ENCODE data around the gene AGBL4. TPM values are rescaled to one million over a fixed set of nuclear protein-coding genes. Genes with fewer than 3 reads are reported as not detected.

The AGBL4 gene
- total and polyA plus RNA-seq, 2 of the 13 experiments (the other 11 are each of a cell fraction or from before 2014, with no cell fraction given) = not detected

- TF ChIP-seq ZBTB40 (IDR thresholded peaks at IDR 0.05) (no peak), ZBTB40 (CRISPR knock-in tag; IDR thresholded peaks at IDR 0.05) (no peak), ATM (IDR thresholded peaks at IDR 0.05; ENCODE audit: borderline replicate concordance) (no peak), ZNF44 (CRISPR knock-in tag; IDR thresholded peaks at IDR 0.05) (no peak), KIAA2018 (CRISPR knock-in tag; IDR thresholded peaks at IDR 0.05; ENCODE audit: borderline replicate concordance) (no peak)
Observed at GRCh38 chr1:48940962-48941732, 1082.6 kb downstream of the AGBL4 start (continued).
